HG02759 (cell line): ENCODE results near the gene UGT2B7.
"Not testable (repeated sequence)": the region's sequence is repeated elsewhere in the genome, so short reads cannot be mapped to it uniquely, and the experiment has no call there.

ENCODE experiments used
- ATAC-seq: cut with Tn5 transposase; IDR thresholded peaks from one replicate; pipeline ENCODE4 v1.9.1; 2021; ENCODE audit warnings: mild to moderate bottlenecking, moderate library complexity; ENCODE audit not compliant: unreplicated experiment

The UGT2B7 gene

DNA sequence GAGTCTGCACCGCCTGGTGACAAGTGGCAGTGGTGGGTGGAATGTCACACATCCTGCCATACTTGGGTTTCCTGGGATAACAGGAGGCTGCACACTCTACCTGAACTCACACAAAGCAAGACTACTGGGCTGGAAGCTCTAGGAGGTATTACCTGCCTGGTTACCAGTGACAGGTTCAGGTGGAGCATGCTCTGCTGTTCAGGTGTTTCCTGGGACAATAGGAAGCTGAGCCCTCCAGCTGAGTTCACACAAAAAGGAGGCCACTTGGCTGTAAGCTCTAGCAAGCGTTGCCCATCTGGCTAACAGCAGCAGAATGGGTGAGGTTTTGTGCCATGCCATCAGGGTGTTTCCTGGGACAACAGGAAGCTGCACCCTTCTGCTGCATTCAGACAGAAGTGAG lies 17.4 kb upstream of the UGT2B7 start:
- no peak for ATAC-seq

DNA sequence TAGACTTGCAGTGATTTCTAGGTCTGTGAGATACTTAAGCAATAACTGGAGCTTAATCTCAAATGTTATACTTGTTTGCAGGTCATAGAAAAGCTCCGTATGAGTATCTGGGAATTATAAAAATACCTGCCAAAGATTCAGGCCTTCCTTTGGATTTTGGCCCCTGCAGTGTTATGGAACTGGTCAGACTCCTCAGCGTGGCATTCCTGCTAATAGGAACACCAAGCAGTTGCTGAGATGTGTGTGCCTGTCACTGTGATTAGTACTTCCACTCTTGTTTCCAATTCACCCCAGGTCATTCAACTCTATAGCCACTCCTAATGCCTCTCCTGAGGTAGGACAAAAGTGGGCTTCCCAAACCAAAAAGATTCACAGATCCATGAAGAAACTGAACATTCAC lies 7.8 kb upstream of the UGT2B7 start:
- ATAC-seq: no peak

DNA sequence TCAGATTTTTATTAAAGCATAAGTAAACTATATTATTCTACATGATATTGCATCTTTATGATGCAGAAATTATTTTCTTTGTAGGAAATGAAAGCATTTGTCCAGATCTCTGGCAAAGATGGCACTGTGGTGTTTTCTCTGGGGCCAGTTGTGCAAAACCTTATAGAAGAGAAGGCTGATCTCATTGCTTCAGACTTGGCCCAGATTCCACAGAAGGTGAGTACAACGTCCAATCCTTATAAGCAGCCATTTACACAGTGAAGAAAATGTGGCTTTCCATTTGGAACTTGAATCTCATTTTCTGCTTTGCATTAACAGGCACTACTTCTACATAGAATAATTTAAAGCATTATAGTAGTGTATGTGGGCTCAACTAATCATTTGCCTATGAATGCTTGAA lies 6.9 kb upstream of the UGT2B7 start:
- no peak for ATAC-seq

DNA sequence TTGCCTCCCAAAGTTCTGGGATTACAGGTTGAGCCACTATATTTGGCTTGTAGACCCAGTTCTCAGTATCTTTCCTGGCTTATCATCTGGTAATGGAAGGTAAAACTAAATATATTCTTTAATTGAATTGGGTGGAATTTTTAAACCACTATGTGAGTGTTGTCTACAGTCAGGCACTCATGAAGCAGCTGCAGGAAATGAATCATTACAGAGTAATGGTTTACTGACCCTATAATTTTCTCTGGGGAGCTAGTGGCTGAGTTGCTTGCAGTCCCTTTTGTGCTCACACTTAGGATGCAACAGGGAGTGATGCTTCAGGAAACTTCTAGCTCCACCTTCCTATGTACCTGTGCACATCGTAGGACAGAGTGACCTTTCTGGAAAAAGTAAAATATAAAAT lies 4.1 kb upstream of the UGT2B7 start:
- no peak for ATAC-seq

DNA sequence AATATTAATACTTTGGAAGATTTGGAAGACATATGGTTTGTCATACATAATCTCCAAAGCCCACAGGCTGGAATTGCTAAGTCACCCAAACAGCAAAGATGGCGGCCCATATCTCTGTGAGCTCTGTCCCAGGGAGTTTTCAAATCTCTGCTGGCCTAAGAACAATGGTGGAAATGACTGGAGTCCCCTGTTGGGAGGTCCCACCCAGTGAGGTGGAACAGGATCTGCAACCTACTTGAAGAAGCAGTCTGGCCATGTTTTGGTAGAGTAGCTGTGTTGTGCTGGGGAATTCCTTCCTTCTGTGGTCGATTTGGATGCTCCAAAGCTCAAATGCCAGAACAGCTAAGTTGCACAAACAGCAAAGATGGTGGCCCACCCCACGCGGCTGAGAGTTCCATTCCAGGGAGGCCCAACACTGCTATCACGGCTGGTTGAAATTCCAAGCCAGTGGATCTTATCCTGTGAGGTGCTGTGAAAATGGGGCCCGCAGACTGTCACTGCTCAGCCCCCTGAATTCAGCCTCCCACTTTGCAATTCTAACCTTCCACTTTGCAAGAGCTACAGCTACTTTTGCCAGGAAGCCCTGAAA lies 3.2 kb upstream of the UGT2B7 start:
- no peak for ATAC-seq

DNA sequence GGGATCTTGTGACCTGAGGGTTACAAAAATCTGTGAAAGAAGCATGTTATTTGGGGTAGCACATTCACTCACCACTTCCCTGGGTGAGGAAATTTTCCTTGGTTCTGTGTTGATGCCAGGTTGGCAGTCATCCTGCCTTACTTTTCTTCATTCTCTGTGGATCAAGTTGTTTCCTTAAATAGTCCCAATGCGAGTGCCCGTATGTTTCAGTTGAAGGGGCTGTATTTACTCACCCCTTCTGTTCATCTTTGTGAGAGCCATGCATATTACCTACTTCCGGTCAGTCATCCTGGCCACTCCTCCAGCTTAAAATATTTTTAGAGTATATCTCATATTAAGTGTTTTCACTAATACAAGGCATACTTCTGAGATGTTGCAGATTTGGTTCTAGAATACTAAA lies 2.6 kb upstream of the UGT2B7 start:
- no peak for ATAC-seq

DNA sequence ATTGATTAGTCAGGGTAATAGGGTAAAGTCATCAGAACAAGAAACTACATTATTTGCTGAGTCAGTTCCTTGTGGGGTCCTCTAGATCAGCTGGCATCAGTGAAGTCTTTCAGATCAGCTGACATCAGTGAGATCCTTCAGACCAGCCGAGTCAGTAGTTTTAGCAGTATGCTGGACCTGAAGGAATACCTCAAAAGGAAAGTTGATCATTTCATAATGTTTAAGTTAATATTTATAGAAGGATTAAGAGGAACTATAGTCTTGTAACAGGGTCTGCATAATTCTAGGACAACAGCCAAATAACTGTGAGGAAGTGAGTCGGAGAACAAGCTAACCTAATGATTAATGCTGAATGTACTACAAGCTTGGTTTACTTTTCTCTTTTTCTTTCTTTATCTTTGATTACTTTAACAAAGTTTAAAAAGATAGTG lies 958 bp upstream of the UGT2B7 start:
- peak; percentile 62 for ATAC-seq

DNA sequence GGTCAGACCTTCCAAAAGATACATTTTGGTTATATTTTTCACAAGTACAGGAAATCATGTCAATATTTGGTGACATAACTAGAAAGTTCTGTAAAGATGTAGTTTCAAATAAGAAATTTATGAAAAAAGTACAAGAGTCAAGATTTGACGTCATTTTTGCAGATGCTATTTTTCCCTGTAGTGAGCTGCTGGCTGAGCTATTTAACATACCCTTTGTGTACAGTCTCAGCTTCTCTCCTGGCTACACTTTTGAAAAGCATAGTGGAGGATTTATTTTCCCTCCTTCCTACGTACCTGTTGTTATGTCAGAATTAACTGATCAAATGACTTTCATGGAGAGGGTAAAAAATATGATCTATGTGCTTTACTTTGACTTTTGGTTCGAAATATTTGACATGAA lies 536 bp downstream of the UGT2B7 start:
- no peak for ATAC-seq

DNA sequence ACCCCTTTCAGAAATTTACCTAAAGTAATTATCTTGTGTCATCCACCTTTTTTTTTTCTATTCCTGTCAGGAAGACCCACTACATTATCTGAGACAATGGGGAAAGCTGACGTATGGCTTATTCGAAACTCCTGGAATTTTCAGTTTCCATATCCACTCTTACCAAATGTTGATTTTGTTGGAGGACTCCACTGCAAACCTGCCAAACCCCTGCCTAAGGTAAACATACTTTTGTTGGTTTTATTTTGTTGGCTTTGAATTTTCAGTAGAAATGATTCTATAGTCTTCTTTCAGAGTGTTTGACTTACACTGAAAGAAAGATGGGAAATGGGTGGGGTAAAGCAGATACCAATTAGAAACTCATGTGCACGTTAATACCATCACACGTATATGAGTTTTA lies 2.2 kb downstream of the UGT2B7 start:
- no peak for ATAC-seq

DNA sequence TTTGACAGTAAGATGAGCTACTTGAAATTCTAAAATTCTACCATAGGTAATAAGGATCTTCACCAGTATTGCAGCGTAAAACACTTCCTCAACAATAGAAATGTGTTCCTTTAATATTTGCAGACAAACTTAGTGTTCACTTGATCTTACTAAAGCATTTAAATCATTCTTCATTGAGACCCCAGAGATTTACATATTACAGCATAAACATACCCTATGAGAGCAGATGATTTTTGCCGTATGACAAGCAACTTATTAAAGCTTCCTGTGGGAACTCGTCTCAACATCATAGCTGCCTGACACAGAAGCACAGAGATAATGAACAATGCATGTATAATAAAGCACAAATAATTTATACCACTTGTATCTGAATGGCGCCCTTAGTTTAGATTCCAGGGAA lies 3.6 kb downstream of the UGT2B7 start:
- no peak for ATAC-seq

DNA sequence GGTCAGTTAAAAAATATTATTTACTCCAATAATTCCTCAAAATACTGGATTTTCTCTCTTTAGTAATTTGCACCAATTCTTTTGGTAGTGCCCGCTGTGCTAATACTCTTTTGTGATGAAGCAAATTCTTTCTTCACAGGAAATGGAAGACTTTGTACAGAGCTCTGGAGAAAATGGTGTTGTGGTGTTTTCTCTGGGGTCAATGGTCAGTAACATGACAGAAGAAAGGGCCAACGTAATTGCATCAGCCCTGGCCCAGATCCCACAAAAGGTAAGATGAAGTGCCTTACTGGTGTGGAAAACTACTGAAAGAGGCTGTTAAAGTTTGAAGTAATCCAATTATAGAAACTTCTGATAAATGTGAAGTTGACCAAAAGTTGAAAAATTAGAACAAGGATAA lies 6.4 kb downstream of the UGT2B7 start:
- ATAC-seq: not testable (repeated sequence)

DNA sequence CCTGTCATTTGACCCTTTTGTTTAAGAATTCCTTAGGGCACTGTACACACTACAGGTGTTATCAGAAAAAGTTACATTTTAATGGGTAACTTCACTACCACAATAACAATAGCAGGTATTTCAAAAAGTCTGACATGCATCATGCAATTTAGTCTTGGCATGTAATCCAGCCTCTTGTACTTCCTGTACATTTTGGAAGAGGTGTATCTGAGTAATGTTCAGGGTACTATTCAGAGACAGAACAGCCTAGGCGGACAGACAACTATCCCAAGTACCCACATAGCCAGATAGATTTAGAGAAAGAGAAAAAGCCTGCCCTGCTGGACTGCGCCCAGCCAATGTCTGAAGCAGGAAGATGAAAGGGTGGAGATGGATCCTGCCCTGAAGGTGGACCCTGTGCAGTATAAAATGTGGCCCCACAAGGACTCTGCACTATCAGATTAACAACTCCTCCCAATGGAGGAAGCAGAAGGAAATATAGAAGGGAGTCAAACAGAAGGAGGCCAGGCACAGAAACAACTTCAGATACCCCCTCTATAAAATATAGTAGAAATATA lies 8.5 kb downstream of the UGT2B7 start:
- no peak for ATAC-seq

DNA sequence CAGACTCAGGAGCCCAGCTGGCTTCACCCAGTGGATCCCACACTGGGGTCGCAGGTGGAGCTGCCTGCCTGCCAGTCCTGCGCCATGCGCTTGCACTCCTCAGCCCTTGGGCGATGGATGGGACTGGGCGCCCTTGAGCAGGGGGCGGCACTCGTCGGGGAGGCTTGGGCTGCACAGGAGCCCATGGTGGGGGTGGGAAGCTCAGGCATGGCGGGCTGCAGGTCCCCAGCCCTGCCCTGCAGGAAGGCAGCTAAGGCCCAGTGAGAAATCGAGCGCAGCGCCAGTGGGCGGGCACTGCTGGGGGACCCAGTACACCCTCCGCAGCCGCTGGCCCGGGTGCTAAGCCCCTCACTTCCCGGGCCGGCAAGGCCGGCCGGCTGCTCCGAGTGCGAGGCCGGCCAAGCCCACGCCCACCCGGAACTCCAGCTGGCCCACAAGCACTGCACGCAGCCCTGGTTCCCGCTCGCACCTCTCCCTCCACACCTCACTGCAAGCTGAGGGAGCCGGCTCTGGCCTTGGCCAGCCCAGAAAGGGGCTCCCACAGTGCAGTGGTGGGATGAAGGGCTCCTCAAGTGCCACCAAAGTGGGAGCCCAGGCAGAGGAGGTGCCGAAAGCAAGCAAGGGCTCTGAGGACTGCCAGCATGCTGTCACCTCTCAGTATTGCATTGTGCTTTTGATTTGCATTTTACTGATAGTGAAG lies 19.0 kb downstream of the UGT2B7 start:
- not testable (repeated sequence) for ATAC-seq

DNA sequence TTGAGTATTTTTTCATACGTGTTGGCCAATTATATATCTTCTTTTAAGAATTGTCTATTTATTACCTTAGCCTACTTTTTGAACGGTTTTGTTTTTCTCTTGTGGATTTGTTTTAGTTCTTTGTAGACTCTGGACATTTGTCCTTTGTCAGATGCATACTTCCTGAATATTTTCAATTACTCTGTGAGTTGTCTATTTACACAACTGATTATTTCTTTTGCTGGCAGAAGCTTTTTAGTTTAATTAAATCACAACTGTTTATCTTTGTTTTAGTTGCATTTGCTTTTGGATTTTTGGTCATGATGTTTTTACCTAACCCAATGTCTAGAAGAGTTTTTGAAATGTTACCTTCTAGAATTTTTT lies 19.6 kb downstream of the UGT2B7 start:
- ATAC-seq: no peak

DNA sequence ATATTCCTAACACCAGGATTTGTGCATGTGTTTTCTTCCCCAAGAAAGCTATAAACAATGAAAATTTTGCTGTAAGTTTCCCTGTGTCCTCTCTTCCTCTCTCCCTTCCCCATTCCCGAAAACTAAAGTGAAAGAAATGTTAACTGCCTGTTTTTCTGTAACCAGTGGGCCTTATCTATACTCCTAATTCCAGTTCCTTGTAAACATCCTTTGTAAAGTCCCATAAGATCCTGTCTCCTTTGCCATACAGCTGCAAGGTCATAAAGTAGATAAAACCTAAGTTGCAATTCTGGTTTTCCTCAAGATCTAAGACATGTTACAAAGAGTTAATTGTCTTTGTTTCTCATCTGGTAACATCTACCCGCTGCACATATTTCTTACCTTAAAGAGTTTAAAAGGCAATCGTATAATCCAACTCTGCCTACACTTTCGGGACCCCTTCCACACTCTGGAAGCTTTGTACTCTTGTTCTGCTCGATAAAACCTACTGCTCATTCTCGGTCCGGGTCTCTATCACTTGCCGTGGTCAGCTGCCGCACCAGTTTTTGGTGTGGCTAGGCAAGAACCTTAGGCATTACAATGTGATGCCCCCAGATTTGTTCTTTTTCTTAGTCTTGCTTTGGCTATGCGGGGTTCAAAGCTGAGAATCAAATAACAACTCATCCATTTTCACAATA lies 20.5 kb downstream of the UGT2B7 start:
- no peak for ATAC-seq

DNA sequence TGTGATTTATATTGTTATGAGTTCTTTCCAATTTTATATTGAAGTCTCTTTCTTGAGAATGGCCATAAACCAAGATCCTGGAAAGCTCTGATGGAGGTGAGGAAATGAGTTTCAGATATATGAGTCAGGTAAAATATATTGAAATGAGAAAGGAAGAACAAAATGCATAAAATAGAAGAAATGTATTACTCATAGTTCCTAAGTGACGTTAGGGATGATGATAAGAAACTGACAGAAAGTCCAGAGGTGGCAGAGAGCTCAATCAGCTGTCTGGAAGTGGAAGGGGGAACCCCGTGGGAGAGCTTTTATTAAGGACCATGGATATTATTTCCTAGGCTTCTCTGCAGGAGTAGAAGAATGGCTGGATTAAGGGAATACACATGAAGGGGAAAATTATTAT lies 24.6 kb downstream of the UGT2B7 start:
- ATAC-seq: no peak

DNA sequence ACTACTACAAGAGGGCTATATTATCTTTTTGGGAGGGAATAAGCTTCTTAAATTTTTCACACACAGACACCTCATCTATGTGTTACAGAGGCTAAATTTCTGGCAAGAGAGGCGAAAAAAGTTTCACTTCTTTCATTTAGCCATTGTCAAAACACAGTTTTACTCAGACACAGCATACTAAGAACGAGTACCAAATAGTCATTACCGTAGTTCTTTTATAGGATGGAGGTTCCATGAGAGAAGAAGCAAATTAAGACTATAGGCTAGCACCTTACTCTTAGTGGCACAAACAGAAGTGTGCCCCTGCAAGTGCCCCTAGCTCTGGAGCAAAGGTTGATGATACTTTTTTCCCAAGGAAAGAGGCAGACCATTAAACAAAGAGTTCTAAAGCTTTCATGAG lies 26.2 kb downstream of the UGT2B7 start:
- no peak for ATAC-seq

DNA sequence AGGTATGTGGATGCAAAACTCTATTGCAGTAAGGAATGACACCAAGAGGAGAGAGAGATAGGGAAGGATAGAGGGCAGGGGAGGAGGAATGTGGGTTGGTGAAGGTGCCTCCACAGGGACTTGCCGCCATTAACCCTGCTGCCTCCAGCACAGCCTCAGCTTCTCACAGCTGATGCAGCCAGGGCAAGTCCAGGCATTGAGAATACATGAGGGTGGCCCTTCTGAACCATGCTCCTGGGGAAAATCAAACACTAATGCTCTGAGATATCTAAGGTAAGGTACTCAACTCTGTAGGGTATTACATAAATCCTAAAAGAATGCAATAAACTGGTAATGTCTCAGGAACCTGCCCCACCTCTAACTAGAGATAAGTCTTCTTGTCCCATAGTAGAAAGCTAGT lies 28.7 kb downstream of the UGT2B7 start:
- ATAC-seq: no peak

DNA sequence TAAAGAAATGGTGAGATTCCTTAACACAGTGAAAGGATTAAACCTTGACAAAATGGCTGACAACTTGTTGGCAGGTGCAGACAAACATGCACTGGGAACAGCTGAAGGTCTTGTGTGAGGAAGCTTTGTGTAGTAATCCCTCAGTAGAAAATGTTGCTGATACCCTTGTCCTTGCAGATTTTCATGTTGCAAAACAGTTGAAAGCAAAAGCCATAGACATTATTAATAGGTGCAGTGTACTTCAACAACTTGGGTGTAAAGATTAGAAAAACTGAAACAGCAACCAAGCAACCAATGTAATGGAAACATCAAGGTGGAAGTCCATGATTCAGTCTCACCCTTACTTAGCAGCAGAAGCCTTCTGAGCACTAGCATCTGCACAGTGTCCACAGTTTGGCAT lies 29.8 kb downstream of the UGT2B7 start:
- ATAC-seq: peak; percentile 48

DNA sequence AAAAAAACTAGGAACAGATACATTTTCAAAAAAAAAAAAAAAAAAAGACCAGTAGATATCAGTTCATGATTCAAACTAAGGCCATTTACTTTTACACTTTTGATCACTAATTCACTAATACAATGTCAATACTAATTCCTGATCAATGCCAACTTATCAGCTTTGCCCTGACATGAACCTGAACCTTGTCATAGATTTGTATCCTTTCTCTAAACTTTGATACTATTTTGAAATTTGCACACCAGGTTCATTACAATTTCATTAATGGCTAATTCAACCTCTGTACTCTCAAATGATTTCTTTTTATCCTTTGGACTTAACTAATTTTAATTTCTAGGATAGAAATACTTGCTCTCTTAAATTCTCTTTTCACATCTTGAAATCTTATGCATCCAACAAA lies 37.7 kb downstream of the UGT2B7 start:
- no peak for ATAC-seq

DNA sequence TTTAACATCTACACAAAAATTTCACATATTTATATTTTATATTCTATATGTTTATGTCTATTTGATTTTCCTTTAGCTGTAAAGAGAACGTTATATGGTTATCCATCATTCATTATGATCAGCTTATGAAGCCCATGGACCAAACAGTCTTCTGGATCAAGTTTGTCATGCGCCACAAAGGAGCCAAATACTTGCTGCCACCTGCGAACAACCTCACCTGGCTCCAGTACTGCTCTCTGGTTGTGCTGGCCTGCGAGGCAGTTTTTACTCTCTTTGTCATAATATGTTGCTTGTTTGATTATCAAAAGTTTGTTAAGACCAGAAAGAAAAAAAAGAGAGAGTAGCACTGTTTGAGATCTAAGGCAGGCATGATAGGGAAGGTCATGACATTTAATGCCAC lies 38.2 kb downstream of the UGT2B7 start:
- no peak for ATAC-seq

DNA sequence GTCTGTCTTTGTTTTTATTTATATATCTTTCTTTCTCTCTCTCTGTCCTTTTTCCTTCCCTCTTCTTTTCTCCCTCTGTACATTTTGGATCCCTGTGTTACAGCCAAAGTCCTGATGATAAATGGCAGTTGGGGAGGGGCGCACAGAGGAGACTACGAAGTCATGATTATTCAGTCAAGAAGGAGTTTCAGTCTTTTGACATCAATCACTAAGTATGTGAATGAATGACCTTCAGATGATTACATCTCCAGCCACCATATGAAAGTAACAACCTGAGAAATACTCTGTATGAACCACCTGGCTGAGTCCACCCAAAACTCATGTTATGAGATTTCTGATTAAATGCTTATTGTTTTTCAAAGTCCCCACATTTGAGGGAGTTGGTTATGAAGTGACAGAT lies 45.0 kb downstream of the UGT2B7 start:
- no peak for ATAC-seq
